HL-60 (cell line): ENCODE results near the gene OR6B1.

ENCODE experiments used
- DNase-seq, 2 experiments: peaks; one replicate each; pipeline ENCODE4 v3.0.0-alpha.2; 2010 to 2020; ENCODE audit warnings: low read depth in 1 of 2, low spot score in 1 of 2
- H3K27ac ChIP-seq: fragments of 250-450 bp; sonication (Bioruptor Pico); replicated peaks from 2 replicates; pipeline ENCODE4 v1.5.1; 2020; ENCODE audit warnings: mild to moderate bottlenecking, moderate library complexity
- H3K27me3 ChIP-seq: fragments of 250-450 bp; sonication (Bioruptor Pico); 2 replicates; pipeline ENCODE4 v1.5.1; 2021; ENCODE audit warnings: mild to moderate bottlenecking, moderate library complexity; ENCODE audit not compliant: insufficient read depth, poor library complexity, severe bottlenecking
- H3K4me3 ChIP-seq: replicated peaks from 2 replicates; pipeline ENCODE4 v1.5.1; 2011; ENCODE audit warnings: mild to moderate bottlenecking, control low read depth, low read length; ENCODE audit not compliant: insufficient read depth
- GABPA ChIP-seq: IDR thresholded peaks from 2 replicates; pipeline ENCODE4 v1.6.1; 2012; ENCODE audit warnings: low read depth
- POLR2AphosphoS5 ChIP-seq: IDR thresholded peaks from 2 replicates; pipeline ENCODE4 v1.6.1; 2012; ENCODE audit warnings: low read depth
- REST ChIP-seq: IDR thresholded peaks from 2 replicates; pipeline ENCODE4 v1.6.1; 2012; ENCODE audit warnings: low read depth; ENCODE audit not compliant: insufficient replicate concordance
- SPI1 ChIP-seq: IDR thresholded peaks from 2 replicates; pipeline ENCODE4 v1.6.1; 2012; ENCODE audit warnings: low read depth, mild to moderate bottlenecking, borderline replicate concordance
- TF ChIP-seq, protein P1 (sequence below): IDR thresholded peaks from one replicate; pipeline ENCODE4 v1.5.1; 2011; ENCODE audit warnings: low read length, control low read depth, inconsistent platforms; ENCODE audit not compliant: insufficient read depth

Gene OR6B1

DNA sequence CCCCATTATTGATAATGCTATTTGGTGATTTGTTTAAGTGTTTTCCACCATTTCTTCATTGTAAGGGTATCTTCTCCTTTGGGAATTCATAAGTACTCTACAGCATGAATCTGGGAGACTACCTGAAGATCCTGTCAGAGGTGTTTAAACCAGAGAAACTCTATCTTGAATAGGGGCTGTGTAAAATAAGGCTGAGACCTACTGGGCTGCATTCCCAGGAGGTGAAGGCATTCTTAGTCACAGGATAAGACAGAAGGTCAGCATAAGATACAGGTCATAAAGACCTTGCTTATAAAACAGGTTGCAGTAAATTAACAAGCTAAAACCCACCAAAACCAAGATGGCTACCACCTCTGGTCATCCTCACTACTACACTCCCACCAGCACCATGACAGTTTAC, 35.3 kb downstream of the OR6B1 start:
- TF ChIP-seq SPI1 (no peak), REST (no peak), POLR2AphosphoS5 (no peak), GABPA (no peak)
- TF ChIP-seq, protein P1, sequence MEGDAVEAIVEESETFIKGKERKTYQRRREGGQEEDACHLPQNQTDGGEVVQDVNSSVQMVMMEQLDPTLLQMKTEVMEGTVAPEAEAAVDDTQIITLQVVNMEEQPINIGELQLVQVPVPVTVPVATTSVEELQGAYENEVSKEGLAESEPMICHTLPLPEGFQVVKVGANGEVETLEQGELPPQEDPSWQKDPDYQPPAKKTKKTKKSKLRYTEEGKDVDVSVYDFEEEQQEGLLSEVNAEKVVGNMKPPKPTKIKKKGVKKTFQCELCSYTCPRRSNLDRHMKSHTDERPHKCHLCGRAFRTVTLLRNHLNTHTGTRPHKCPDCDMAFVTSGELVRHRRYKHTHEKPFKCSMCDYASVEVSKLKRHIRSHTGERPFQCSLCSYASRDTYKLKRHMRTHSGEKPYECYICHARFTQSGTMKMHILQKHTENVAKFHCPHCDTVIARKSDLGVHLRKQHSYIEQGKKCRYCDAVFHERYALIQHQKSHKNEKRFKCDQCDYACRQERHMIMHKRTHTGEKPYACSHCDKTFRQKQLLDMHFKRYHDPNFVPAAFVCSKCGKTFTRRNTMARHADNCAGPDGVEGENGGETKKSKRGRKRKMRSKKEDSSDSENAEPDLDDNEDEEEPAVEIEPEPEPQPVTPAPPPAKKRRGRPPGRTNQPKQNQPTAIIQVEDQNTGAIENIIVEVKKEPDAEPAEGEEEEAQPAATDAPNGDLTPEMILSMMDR, result no peak
- Histone ChIP-seq H3K27ac (no peak overlapping the region), H3K27me3 (no peaks in the 10 kb centered on the region), H3K4me3 (no peak overlapping the region)
- no peak for DNase-seq

- TF ChIP-seq GABPA (no peak), POLR2AphosphoS5 (no peak), REST (no peak), SPI1 (no peak)
- TF ChIP-seq, protein P1, result no peak
- H3K4me3 ChIP-seq, result no peak overlapping the region
- no peak overlapping the region for H3K27ac ChIP-seq
- DNase-seq, result no peak
- H3K27me3 ChIP-seq, result no peaks in the 10 kb centered on the region
Measured at GRCh38 chr7:144036302-144036885, 36.3 kb downstream of the OR6B1 start.

DNA sequence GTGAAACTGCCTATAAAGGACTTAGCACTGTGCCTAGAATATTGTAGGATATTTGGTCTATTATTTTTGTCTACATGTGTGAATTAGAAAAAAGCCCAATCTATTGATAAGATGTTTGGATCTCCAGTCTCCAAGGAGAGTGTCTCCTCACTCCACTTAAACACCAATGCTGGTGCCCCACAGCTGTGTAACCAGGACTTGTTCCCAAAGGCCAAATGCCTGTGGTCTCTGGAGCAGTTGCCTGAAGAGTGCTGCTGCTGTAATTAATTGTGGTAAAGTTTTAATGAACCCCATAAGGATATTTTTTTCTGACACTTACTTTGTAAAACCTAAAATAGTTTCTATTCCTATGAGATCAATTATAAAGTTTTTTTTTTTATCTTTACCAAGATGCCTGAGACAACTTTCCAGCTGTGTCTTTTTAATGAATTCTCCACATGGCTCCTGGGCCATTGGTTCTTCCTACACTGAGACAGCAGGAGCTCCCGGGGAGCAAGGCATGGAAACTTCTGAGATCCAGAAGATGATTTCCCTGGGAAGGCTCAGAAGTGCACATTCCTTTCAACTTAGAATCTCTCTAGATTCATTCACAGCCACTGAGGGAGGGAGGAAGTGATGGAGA, 37.4 kb downstream of the OR6B1 start:
- TF ChIP-seq SPI1 (no peak), GABPA (no peak), REST (no peak), POLR2AphosphoS5 (no peak)
- TF ChIP-seq, protein P1, result no peak
- Histone ChIP-seq H3K27me3 (no peaks in the 10 kb centered on the region), H3K27ac (no peak overlapping the region), H3K4me3 (no peak overlapping the region)
- no peak for DNase-seq
